ENCODE results near the gene ARHGAP22.

- TF ChIP-seq CTCF (conservative IDR thresholded peaks at IDR 0.05; ENCODE audit: low read depth, low read length) (no peak), ELK1 (IDR thresholded peaks at IDR 0.05; ENCODE audit: borderline replicate concordance, low read depth, low read length) (no peak), RFX5 (IDR thresholded peaks at IDR 0.05; ENCODE audit: low read depth, low read length) (no peak), BHLHE40 (IDR thresholded peaks at IDR 0.05; ENCODE audit: low read depth, low read length) (no peak), CEBPB (IDR thresholded peaks at IDR 0.05; ENCODE audit: low read depth, low read length) (no peak)
Measured at GRCh38 chr10:48623607-48624132, 18.8 kb upstream of the ARHGAP22 start.

Data from IMR-90 (cell line).